Head of caudate nucleus (tissue), 42 donors: ENCODE data around the gene PIMREG.

Source experiments
- DNase-seq, 42 donors: peaks; one replicate each; pipeline versions ENCODE4 v3.0.0 to v3.0.0-alpha.2; 2020 to 2021; ENCODE audit warnings: mixed read lengths in 7 of 42
- intact Hi-C: fragments of 100-400 bp; cut with DNase I; formaldehyde crosslinking; loops from one replicate; pipeline ENCODE4 v1.15.0; 2022

The PIMREG gene

GRCh38 chr17:6443692-6444570 lies at the start of gene PIMREG:
Gene PIMREG, plus strand, starts transcription at chr17:6444455. Its CDS starts 656 bp downstream, at chr17:6445111.
- intact Hi-C loops, result no loop called here
- DNase-seq, result peak; percentile 91 to 98 (median 96)

GRCh38 chr17:6398955-6399354 lies 45.3 kb upstream of the PIMREG start:
- intact Hi-C loops, result no loop called here
- no peak for DNase-seq

- intact Hi-C loops, result no loop called here
- DNase-seq, result no peak
These were observed 42.0 kb upstream of the PIMREG start for GRCh38 chr17:6402258-6402657.

- no peak for DNase-seq
- intact Hi-C loops, result no loop called here
These were observed 36.0 kb upstream of the PIMREG start for GRCh38 chr17:6408276-6408675.

GRCh38 chr17:6408735-6409134 lies 35.5 kb upstream of the PIMREG start:
- DNase-seq, result no peak
- intact Hi-C loops, result no loop called here

- DNase-seq, result peak in 2 of 42 donors; percentile 16 to 17
- intact Hi-C loops, result loop anchor here (10.0 kb wide), 1 partner anchor 708 kb away; no protein-coding TSS in a partner anchor
These were observed 31.2 kb upstream of the PIMREG start for GRCh38 chr17:6413065-6413464.

- intact Hi-C loops, result loop anchor here (10.0 kb wide), 1 partner anchor 711 kb away; no protein-coding TSS in a partner anchor
- DNase-seq, result no peak
These were observed 28.6 kb upstream of the PIMREG start for GRCh38 chr17:6415616-6416015.

- peak in 4 of 42 donors; percentile 7 to 51 (median 32) for DNase-seq
- intact Hi-C loops, result loop anchor here (10.0 kb wide), 1 partner anchor 365 kb away; no protein-coding TSS in a partner anchor
These were observed 24.0 kb upstream of the PIMREG start for GRCh38 chr17:6420173-6420641.

GRCh38 chr17:6421700-6422604 lies 22.3 kb upstream of the PIMREG start:
- intact Hi-C loops, result loop anchor here (2.0 to 10.0 kb wide), 2 partner anchors 367 to 829 kb away; no protein-coding TSS in a partner anchor
- peak; percentile 66 to 95 (median 86) for DNase-seq

GRCh38 chr17:6422654-6423241 lies 21.5 kb upstream of the PIMREG start:
- intact Hi-C loops, result loop anchor here (2.0 to 10.0 kb wide), 2 partner anchors 368 to 830 kb away; no protein-coding TSS in a partner anchor
- no peak for DNase-seq

- intact Hi-C loops, result loop anchor here (2.0 to 10.0 kb wide), 2 partner anchors 369 to 831 kb away; no protein-coding TSS in a partner anchor
These were observed 20.3 kb upstream of the PIMREG start for GRCh38 chr17:6423931-6424330.

GRCh38 chr17:6425407-6425806 lies 18.8 kb upstream of the PIMREG start:
- intact Hi-C loops, result loop anchor here (10.0 kb wide), 1 partner anchor 371 kb away; no protein-coding TSS in a partner anchor
- DNase-seq, result peak in 2 of 42 donors; percentile 18 to 39

More at GRCh38 chr17:6423931-6424330, 20.3 kb upstream of the PIMREG start:
- no peak for DNase-seq

- intact Hi-C loops, result loop anchor here (10.0 kb wide), 1 partner anchor 372 kb away; no protein-coding TSS in a partner anchor
- no peak for DNase-seq
These were observed 17.7 kb upstream of the PIMREG start for GRCh38 chr17:6426356-6427101.

- DNase-seq, result no peak
- intact Hi-C loops, result loop anchor here (10.0 kb wide), 1 partner anchor 373 kb away; no protein-coding TSS in a partner anchor
These were observed 16.9 kb upstream of the PIMREG start for GRCh38 chr17:6427279-6427781.

- DNase-seq, result no peak
- intact Hi-C loops, result loop anchor here (10.0 kb wide), 1 partner anchor 374 kb away; no protein-coding TSS in a partner anchor
These were observed 15.9 kb upstream of the PIMREG start for GRCh38 chr17:6428207-6428965.

GRCh38 chr17:6429266-6429665 lies 15.0 kb upstream of the PIMREG start:
- DNase-seq, result no peak
- intact Hi-C loops, result loop anchor here (10.0 kb wide), 1 partner anchor 374 kb away; no protein-coding TSS in a partner anchor

GRCh38 chr17:6430769-6431168 lies 13.5 kb upstream of the PIMREG start:
- no peak for DNase-seq
- intact Hi-C loops, result no loop called here
